Duodenal mucosa (tissue), 2 donors: ENCODE results near the gene KIF25.

Experiments used
- H3K27ac ChIP-seq: one replicate; pipeline ENCODE4 v1.7.0; 2013; ENCODE audit warnings: low read depth, low read length
- H3K27me3 ChIP-seq, 2 donors: one replicate each; pipeline ENCODE4 v1.7.0; 2013; ENCODE audit warnings: low read length in 2 of 2, control low read depth in 1 of 2; ENCODE audit not compliant: insufficient read depth in 2 of 2, control insufficient read depth in 1 of 2
- H3K36me3 ChIP-seq, 2 donors: one replicate each; pipeline ENCODE4 v1.7.0; 2013; ENCODE audit warnings: low read length in 2 of 2, control low read depth in 1 of 2; ENCODE audit not compliant: insufficient read depth in 2 of 2, control insufficient read depth in 1 of 2
- H3K4me1 ChIP-seq, 2 donors: one replicate each; pipeline ENCODE4 v1.7.0; 2013; ENCODE audit warnings: low read length in 2 of 2, control low read depth in 1 of 2; ENCODE audit not compliant: insufficient read depth in 2 of 2, control insufficient read depth in 1 of 2
- H3K4me3 ChIP-seq, 2 donors: one replicate each; pipeline ENCODE4 v1.7.0; 2013; ENCODE audit warnings: low read length in 2 of 2, low read depth in 1 of 2
- H3K9ac ChIP-seq, 2 donors: one replicate each; pipeline ENCODE4 v1.7.0; 2013; ENCODE audit warnings: low read length in 2 of 2, low read depth in 1 of 2
- H3K9me3 ChIP-seq, 2 donors: one replicate each; pipeline ENCODE4 v1.7.0; 2013; ENCODE audit warnings: low read length in 2 of 2, control low read depth in 1 of 2; ENCODE audit not compliant: control insufficient read depth in 1 of 2

KIF25 gene

DNA sequence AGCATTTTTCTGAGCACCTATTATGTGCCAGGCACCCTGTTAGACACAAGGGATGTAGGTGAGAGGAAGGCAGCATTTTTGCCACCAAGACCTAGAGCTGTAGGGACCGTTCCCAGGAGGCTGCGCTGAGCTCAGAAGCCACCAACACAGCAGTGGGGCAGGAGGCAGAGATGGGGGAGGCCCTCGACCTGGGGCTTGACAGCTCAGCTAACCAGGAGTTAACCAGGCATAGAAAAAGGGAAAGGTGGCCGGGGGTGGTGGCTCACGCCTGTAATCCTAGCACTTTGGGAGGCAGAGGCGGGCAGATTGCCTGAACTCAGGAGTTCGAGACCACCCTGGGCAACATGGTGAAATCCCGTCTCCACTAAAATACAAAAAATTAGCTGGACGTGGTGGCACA, 29.5 kb downstream of the KIF25 start:
- Histone ChIP-seq H3K27me3 (no peaks in the 10 kb centered on the region), H3K4me3 (no peak overlapping the region), H3K36me3 (no peaks in the 10 kb centered on the region), H3K9ac (no peak overlapping the region), H3K4me1 (no peaks in the 10 kb centered on the region), H3K9me3 (no peaks in the 10 kb centered on the region), H3K27ac (no peak overlapping the region)

GRCh38 chr6:168027521-168027920, 30.1 kb downstream of the KIF25 start:
- Histone ChIP-seq H3K27ac (no peak overlapping the region), H3K4me3 (no peak overlapping the region), H3K9ac (no peak overlapping the region), H3K27me3 (no peaks in the 10 kb centered on the region), H3K9me3 (no peaks in the 10 kb centered on the region), H3K36me3 (no peaks in the 10 kb centered on the region), H3K4me1 (peaks cover 0 to 2% of the 10 kb centered on the region in 2 donors)

- Histone ChIP-seq H3K36me3 (no peaks in the 10 kb centered on the region), H3K4me3 (no peak overlapping the region), H3K27ac (no peak overlapping the region), H3K9ac (no peak overlapping the region), H3K9me3 (no peaks in the 10 kb centered on the region), H3K4me1 (peaks cover 0 to 4% of the 10 kb centered on the region in 2 donors), H3K27me3 (no peaks in the 10 kb centered on the region)
Observed at GRCh38 chr6:168028181-168028580, 30.7 kb downstream of the KIF25 start.

- Histone ChIP-seq H3K9ac (no peak overlapping the region), H3K27me3 (no peaks in the 10 kb centered on the region), H3K4me1 (peaks cover 0 to 4% of the 10 kb centered on the region in 2 donors), H3K27ac (no peak overlapping the region), H3K36me3 (no peaks in the 10 kb centered on the region), H3K4me3 (no peak overlapping the region), H3K9me3 (no peaks in the 10 kb centered on the region)
Observed at GRCh38 chr6:168029459-168030217, 32.2 kb downstream of the KIF25 start.

DNA sequence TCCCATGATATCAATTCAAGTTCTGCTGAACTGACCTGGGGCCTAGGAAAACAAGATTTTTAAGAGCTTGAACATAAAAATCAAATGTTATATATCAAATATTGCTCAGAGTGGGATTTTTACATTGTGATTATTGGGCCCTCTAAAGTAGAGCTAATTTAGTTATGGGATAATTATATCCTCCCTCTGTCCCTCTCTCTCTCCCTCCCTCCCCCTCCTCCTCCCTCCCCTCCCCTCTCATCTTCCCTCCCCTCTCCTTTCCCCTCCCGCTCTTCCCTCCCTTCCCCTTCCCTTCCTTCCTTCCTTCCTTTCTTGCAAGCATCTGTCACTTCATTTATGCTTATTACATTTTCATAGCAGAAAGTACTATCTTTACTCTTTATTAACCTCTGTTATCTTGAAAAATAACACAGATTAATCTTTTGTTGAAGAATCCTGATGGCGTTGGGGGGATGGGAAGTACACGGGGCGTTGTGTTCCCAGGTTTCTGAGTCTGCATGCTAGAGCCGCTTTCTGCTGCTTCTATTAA, 32.8 kb downstream of the KIF25 start:
- Histone ChIP-seq H3K9me3 (no peaks in the 10 kb centered on the region), H3K36me3 (no peaks in the 10 kb centered on the region), H3K27me3 (no peaks in the 10 kb centered on the region), H3K27ac (no peak overlapping the region), H3K9ac (no peak overlapping the region), H3K4me1 (peaks cover 0 to 4% of the 10 kb centered on the region in 2 donors), H3K4me3 (no peak overlapping the region)

GRCh38 chr6:168030908-168031307, 33.4 kb downstream of the KIF25 start:
- Histone ChIP-seq H3K4me1 (peaks cover 5 to 9% of the 10 kb centered on the region in 2 donors), H3K27me3 (peaks cover 3 to 5% of the 10 kb centered on the region in 2 donors), H3K9me3 (no peaks in the 10 kb centered on the region), H3K9ac (no peak overlapping the region), H3K27ac (no peak overlapping the region), H3K36me3 (no peaks in the 10 kb centered on the region), H3K4me3 (no peak overlapping the region)

- Histone ChIP-seq H3K36me3 (no peaks in the 10 kb centered on the region), H3K4me1 (peaks cover 9 to 15% of the 10 kb centered on the region in 2 donors), H3K4me3 (no peak overlapping the region), H3K9ac (no peak overlapping the region), H3K9me3 (no peaks in the 10 kb centered on the region), H3K27me3 (peaks cover 5 to 7% of the 10 kb centered on the region in 2 donors), H3K27ac (no peak overlapping the region)
Observed at GRCh38 chr6:168031411-168031971, 34.0 kb downstream of the KIF25 start.

DNA sequence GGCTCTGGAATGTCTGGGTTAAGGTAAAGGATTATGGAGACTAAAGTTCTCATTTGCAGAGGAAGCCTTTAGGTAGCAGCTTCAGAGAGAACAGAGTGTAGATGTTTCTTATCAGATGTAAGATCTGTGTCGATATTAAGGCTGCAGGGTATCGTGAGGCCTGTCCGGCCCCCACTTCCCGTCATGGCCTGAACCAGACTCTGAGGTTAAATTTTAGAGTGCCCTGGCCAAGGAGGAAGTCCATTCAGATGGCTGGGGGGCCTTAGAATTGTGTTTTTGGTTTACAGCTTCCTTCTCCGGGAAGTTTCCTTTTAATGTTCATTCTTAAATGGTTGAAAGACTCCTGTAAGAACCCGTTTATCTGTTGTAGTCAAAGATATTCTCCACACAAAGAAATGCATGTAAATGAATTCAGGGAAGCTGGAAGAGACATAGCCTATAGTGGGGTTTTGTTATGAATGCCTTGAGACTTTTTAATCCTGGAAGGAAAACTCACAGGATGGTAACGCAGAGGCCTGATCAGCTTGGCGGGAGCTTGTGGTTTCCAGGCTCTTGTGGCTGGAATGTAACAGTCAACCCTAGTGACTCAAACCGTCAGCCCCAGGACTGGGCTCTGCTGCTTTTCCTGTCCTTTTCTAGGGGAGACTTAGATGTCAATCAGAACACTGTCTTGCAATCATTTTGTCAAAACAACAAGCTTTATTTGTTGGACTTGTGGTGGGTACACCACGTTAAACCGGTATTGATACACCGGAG, 34.7 kb downstream of the KIF25 start:
- H3K27me3 ChIP-seq: peaks cover 5 to 7% of the 10 kb centered on the region in 2 donors
- peaks cover 9 to 16% of the 10 kb centered on the region in 2 donors for H3K4me1 ChIP-seq
- no peak overlapping the region for H3K27ac ChIP-seq
- no peaks in the 10 kb centered on the region for H3K9me3 ChIP-seq
- no peaks in the 10 kb centered on the region for H3K36me3 ChIP-seq
- no peak overlapping the region for H3K4me3 ChIP-seq
- H3K9ac ChIP-seq: no peak overlapping the region

GRCh38 chr6:168033791-168034190, 36.3 kb downstream of the KIF25 start:
- H3K9ac ChIP-seq: no peak overlapping the region
- H3K9me3 ChIP-seq: peaks cover 0 to 5% of the 10 kb centered on the region in 2 donors
- no peak overlapping the region for H3K27ac ChIP-seq
- H3K27me3 ChIP-seq: peaks cover 5 to 7% of the 10 kb centered on the region in 2 donors
- H3K4me1 ChIP-seq: peaks cover 9 to 16% of the 10 kb centered on the region in 2 donors
- no peak overlapping the region for H3K4me3 ChIP-seq
- H3K36me3 ChIP-seq: no peaks in the 10 kb centered on the region

DNA sequence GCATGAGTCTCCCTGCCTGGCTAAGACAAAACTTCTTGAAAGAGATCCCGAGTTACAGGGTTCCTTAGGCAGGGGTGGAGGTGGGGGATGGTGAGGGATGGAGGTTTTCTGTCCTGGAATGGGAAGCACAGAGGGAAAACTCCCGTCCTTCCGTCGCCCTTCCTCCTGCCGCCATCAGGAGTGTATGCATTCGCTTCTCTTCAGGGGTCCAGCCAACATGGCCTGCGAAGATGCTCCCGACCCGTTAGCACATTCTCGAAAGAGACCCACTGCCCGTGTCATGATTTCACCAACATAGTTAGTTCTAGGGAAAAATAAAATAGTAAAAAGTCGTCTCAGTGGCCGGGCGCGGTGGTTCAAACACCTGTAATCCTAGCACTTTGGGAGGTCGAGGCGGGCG, 37.1 kb downstream of the KIF25 start:
- H3K4me1 ChIP-seq: peaks cover 9 to 16% of the 10 kb centered on the region in 2 donors
- peaks cover 5 to 7% of the 10 kb centered on the region in 2 donors for H3K27me3 ChIP-seq
- H3K9me3 ChIP-seq: peaks cover 5 to 8% of the 10 kb centered on the region in 2 donors
- H3K27ac ChIP-seq: peak overlapping the region; percentile 22
- no peaks in the 10 kb centered on the region for H3K36me3 ChIP-seq
- no peak overlapping the region for H3K4me3 ChIP-seq
- no peak overlapping the region for H3K9ac ChIP-seq
